Measurements from ENCODE around the gene HMOX2.

Gene HMOX2

DNA sequence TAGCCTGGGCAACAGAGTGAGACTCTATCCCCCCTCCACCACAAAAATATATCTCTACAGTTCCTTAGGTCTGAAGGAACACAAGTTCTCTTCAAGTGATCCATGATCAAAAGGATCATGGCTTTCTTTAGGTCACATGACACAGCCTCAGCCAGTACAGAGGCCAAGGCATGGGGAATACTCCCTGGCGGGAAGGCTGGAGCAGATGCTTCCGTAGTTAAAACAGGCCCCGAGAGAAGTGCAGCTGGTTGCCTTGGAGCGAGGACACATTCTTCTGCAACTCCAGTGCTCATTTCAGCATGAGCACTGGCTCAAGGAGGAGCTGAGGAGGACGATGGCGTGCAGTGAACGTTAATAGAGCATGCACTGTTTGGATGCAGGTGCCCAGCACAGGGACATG is 48.9 kb downstream of the HMOX2 start:
- DNase-seq (ENCODE audit: low spot score) = no peak

DNA sequence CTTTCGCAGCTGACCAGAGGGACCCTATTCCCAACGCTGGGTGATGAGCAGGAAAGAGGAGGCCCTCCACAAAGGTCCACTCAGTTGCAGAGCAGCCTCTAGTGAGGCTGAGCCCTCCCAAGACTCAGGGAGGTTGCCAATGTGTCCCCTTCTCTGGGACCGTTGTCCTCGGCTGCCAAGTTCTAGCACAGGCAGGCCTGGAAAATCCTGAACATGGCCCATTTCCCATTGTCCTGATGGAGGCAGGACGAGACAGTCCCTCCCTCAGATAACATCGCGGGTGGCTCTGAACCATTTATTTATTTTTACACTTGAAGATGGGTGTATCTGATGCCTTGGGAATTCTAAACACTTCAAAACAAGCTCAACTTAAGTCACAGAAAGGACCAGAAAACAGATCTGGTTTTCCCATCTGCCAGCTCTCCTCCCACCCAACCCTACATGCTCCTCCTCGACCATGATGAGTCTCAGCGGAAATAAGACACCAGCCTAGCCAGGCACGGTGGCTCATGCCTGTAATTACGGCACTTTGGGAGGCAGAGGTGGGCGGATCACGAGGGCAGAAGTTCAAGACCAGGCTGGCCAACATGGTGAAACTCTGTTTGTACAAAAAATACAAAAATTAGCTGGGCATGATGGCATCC is 49.6 kb downstream of the HMOX2 start:
- no peak for DNase-seq (ENCODE audit: low spot score)

DNA sequence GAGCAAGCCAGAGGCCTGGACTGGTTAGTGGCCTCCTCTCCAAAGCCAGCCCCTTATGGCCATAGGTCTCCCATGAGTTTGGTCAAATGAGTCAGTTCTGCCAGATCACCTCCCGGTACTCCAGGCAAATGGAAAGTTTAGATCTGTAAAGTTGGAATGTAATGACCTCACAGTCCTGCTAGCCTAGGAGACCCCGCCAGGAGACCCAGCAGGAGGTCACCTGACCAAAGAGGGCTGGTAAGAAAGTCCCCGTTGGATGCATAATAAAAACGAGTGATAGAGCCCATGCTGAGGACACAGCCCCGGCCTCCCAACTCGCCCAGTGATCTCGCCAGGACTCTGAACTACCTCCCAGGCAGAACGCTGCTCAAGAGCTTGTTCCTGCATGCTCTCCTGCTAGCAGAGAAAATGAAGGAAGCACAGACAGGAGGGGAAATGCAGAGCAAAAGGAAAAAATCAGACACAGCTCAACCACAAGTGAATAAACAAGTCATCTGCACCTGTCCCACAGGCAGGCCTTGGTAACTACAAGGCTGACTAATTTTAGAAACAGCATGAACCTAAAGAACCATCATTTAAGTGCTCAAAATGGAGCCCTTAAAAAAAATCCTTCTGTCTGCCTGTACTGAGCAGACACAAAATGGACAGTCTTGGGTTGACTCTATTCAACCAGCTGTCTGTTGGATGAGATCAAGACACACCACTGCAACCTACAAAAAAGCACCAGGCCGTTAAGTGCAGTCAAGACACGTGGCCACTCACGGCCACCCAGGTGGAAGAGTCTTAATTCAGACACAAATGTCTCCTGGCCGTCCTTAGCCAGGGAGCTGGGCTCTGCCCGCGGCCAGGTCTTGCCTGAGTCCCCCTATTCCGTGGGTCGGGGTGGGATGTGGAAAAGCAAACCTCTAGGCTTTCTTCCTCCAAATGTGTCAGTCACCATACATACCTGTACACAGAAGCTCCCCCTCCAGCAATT is 53.2 kb downstream of the HMOX2 start:
- DNase-seq (ENCODE audit: low spot score) = peak; percentile 18

DNA sequence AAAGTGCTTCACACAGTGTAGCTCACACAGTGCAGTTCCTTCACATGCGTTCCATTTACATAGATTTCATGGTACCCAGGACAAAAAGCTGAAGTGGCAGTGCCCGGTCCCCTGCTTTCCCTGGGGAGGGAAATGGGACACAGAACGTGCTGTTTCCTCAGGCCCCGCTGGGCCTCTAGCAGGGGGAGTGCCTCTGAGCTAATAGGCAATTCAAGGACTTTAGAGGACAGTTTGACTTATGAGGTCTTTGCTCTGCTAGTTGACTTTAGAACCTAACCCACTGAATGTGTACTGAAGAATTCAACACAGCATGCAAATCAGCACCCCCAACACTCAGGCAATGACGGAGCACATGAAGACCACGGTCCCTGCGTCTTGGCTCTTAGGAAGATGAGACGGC is 55.6 kb downstream of the HMOX2 start:
- DNase-seq (ENCODE audit: low spot score) = no peak

DNA sequence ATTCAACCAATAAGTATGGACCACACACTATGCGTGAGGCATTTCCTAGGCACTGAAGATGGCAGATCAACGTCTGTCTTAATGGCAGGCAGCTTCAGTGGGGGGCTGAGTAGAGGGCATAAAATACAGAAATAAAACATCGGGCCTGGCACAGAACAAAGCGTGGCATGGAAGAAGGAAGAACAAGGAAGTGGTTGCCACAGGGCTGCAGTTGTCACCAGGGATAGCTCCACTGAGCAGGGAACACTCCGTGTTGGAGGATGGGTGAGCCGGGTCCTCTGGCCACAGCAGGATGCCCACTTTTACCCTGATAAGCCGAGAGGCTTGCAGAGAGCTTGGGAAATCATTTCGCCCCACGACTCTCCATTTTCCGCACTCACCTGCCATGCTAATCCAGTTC is 56.0 kb downstream of the HMOX2 start:
- DNase-seq (ENCODE audit: low spot score) = no peak

DNA sequence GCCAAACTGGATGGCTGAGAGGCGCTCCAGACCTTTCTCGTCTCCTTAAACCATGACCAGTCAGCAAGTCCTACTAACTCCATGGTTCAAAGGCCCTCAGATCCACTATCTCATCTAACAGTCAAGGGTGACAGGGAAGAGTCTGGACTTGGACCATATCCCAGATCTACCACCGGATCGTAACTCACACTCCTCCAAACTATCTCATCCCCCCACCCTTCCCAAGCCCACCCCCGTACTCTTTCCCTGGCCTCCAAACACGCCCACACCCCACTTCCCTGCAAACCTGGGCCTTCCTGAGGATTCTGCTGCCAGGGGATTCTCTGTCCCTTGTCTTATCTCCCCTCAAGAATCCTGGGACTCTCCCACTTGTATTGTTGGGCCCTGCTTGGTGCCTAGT is 57.3 kb downstream of the HMOX2 start:
- no peak for DNase-seq (ENCODE audit: low spot score)

DNA sequence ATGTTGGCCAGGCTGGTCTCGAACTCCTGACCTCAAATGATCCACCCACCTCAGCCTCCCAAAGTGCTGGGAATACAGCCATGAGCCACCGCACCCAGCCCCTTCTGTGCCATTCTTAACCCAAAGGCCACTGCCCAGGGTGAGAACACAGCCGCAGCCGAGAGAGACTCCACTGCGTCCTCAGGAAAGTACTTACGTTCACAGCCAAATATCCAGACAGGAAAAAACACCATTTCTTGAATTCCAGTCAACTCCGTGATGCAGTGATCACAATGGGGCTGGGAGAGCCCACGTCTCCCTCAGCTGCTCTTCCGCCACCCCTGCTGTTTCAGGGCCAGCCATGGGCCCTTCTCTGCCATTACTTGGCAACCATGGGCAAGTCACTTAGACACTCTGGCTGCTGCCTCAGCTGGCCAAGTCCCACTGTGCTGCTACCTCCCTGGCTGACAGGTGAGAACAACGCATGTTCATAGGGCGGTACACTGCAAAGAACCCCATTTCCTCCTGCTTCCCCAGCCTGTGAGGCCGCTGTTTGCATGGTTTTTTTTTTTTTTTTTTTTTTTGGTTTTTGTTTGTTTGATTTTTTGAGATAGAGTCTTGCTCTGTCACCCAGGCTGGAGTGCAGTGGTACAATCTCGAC is 58.1 kb downstream of the HMOX2 start:
- DNase-seq (ENCODE audit: low spot score) = no peak

DNA sequence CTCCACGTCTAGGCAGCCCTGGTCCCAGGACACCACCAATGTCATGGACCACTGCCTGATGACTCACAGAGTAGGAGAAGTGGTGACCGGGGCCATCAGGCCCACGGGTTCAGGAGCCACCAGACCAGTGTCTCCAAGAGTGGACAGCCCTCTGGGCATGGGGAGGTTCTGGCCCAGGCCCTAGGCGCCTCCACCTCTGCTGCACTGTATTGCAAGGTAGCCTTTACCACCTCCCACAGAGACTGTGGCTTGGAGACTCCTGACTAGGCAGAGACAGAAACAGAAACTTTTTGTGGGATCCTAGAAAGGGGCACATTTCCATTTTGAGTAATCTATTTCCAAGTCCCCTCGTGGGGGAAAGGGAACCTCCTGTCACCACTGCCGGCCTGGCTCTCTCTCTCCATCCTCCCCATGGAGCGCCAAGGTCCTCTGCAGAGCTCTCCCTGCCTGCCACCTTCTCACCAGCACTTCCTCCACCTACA is 59.5 kb downstream of the HMOX2 start:
- no peak for DNase-seq (ENCODE audit: low spot score)

DNA sequence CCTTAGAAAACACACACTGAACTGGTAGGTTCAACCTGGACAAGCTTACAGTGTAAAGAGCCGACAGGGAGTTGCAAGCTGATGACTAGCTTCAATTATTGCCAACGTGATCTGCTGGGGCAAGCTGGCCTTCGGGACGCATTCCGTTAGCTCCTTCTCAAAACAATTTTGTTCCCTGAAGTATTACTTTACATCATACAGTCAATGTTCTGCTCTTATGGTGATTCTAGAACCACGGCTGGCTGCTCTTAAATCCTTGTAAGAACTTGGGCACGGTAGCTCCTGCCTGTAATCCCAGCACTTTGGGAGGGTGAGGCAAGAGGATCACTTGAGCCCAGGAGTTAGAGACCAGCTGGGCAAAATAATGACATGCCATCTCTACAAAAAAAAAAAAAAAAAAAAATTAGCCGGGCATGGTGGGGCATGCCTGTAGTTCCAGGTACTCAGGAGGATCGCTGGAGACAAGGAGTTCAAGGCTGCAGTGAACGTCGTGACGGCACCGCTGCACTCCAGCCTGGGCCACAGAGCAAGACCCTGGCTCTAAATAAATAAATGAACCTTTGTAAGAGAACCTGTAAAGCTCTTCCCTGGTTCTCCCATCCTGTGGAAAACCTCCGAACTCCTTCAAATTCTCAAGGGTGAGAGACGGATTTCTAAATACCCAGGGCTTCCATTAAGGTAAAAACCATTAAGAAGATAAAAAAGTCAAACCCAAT is 60.4 kb downstream of the HMOX2 start:
- no peak for DNase-seq (ENCODE audit: low spot score)

DNA sequence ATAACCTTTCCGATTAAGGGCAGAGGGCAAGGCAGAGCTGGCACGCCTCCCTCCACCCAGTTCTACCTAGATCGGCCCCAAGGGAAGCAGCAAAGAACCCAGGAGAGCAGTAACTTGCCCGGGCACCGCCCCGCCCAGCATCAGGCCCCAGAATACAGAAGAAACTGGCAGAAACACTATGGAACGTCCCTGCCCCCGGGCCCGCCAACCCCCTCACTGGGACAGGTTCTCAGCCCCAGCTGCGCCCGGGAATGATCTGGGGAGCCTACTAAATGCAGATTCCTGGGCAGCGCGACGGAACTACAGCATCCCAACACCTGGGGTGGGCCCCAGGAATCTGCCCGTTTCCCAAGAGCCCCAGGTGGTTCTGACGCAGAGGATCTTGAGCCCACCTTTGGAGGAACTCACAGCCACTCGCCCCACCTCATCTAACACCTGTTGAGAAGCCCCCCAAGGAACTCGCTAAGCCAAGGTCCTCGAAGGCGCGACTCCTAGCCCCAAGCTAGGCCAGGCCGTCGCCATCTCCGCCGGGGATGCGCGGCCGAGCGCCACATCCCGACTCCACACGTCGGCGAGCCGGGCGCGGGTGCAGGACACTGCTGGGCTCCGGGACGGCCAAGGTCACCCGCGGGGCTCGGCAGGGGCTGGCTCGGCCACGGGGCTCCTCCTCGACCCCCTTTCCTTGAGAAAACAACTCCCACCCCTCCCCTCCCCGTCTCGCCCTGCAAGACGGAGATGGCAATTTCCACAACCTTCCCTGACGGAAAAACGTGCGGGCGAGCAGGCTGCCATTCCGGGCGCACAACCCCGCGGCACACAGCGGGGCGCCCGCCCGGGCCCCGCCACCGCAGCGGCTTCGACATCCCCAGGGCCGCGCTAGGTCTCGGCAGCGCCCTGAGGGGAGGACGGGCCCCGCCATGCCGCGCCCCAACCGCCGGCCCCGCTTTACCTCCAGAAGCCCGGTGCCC is 61.5 kb downstream of the HMOX2 start:
- DNase-seq (ENCODE audit: low spot score) = no peak

DNA sequence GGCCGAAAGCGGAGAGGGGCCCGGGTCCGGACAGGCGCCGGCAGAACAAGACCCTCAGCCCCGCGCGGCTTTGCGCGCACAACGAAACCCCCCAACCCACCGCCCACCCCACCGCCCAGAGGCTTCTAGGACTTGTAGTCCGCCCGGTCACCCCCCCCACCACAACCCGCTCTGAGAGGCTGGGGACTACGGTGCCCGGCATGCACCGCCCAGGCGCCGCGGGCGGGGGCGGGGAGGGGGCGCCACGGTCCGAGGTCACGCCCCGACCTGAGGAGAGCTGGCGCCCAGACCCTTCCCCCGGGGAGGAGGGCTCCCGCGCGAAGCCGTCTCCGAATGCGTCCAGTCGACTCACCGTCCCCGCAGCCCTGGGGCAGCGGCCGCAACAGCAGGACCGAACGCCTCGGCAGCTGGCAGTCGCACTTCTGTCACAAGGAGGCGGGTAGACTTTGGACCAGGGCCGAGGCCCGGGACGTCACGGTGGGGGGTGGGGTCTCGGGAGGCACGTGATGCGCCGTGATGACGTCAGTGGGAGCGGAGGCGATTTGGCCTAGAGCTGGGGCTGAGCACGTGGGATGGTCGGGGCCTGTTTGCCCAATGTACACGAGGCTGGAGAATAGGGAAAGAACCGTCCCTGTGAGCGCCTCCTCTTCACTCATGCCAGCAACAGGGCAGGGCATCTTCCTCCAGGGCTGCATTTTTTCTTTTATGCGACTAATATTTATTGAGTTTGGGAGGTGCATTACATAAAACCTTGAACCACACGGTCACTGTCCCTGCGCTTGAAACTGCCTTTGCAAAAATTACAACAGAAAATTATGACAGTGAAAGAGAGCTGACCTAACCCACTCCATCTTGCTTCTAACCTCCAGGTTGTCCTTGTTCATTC is 62.4 kb downstream of the HMOX2 start, which contains the start of gene CDIP1:
Gene CDIP1 (minus strand): TSS at position 424 of the 886 bp plus-strand sequence. CDS start 24,643 bp downstream, outside the sequence.
- DNase-seq (ENCODE audit: low spot score) = peak; percentile 95

DNA sequence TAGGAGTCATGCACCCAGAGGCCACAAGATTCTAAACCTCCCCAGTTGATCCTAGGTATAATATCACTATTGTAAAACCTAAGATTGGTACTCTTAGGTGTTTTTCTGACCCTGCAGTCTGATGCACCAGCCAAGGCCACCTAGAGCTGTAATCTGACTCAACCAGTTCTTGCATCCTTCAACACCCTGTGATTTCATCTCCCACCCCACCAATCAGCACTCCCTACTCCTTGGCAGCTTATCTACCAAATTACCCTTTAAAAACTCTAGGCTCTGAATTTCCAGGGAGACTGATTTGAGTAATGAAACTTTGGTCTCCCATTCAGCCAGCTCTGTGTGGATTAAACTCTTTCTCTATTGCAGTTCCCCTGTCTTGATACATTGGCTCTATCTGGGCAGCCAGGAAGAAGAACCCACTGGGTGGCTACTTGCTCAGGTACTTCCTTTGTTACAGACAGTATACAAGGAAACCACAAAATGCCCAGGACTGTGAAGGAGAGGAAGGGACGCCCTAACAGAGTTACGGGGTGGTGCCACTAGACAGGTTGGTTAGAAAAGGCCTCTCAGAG is 63.6 kb downstream of the HMOX2 start:
- no peak for DNase-seq (ENCODE audit: low spot score)

DNA sequence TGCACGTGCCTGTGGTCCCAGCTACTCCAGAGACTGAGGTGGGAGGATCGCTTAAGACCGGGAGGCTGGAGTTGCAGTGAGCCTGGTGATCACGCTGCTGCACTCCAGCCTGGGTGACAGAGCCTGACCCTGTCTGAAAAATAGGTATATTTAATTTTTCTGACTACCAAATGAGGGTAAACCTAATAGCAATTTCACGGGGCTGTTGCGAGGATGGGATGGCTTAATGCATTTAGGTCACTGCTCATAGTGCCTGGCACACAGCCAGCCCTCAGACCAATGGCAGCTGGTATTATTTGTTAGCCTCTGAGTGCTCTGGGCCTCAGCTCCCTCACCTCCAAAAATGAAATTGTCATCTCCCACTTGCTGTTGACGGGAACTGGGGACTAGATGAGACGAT is 68.3 kb downstream of the HMOX2 start:
- DNase-seq (ENCODE audit: low spot score) = no peak

DNA sequence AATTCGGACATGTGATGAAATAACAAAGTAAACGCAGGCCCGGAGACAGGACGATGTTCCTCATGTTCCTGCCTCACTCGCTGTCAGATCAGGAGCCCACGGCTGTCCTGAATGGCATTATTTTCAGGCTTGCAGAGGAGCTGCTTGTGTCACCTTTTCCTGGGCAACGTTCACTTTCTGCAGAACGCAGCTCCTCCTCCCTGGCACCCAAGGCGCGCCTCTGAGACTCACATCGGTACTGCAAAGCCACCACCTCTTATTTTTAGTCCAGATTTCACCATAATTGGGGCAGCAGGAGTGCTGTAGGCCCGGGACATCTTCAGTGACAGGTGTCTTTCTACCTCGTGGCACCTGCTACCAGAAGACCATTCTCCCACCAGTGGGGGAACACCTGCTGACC is 71.9 kb downstream of the HMOX2 start:
- no peak for DNase-seq (ENCODE audit: low spot score)

DNA sequence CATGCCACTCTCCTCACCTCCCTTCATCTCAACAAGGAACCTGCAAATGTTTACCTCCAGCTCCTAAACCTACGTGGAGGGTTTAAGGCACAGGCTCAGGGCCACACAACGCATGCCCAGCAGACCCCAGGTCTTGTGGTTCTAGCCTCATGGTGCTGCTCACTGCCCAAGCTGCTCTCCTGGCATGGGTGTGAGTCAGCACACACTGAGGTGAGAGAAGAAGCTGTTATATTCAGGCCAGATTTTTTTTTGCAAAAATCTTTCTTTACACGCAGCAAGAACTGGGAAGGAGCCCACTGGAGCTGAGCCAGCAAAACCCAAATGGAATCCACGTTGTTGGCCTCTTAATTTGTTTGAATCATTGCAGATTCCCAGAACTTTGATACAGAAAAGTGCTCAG is 74.4 kb downstream of the HMOX2 start:
- DNase-seq (ENCODE audit: low spot score) = peak; percentile 34

DNA sequence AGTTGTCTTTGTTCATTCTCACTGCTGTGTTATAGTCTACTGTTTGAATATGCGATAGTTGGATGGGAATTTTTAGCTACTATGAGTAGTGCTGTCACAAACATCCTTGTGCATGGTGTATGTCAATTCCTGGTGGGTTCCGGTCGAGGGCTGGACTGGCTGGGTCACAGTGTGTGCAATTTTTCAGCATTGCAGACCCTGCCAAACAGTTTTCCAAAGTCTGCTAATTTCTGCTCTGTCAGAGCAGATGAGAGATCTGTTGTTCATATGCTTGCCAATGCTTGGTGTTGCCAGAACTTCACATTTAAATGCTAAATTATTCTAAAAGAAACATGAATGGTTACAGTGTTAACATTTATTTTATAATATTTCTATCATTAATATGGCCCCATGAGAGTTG is 76.3 kb downstream of the HMOX2 start:
- DNase-seq (ENCODE audit: low spot score) = no peak

DNA sequence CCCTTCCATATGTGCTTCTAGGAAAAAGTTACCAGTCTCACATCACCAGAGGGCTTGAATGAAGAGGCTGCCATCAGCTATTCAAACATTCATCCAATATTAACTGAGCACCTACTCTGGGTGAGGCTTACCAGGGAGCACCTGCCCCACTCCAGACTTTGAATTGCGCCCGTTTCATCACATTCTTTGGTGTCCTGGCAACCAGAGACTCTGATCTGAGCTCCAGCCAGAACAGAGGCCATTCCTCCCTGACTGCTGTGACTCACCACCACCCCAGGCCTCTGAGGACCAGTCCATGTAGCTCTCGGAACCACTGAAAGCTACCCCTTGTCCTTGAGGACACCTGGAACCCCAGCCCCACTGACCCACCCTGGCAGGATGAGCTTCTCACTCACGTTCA is 79.9 kb downstream of the HMOX2 start, which contains the start of gene C16orf96:
Gene C16orf96 (plus strand): TSS at position 229 of the 400 bp plus-strand sequence. CDS start 150 bp downstream, at position 379.
- peak; percentile 32 for DNase-seq (ENCODE audit: low spot score)

DNA sequence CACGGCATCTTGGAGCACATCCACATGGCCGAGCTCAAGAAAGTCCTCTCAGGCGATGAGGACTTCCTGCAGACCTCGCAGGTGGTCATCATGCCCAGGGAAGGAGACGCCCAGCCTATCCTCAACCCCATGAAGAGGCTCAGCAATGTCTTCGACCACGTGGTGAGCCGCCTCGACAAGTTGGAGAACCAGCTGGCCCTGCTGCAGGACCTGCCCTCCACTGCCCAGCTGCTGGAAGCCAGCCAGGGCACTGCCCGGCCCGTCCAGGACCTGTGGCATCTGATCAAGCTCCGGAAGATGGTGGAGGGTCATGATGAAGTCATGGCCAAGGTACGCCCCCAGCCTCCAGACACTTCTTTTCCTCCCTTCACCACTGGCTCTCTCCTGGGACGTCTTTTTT is 80.4 kb downstream of the HMOX2 start:
- DNase-seq (ENCODE audit: low spot score) = no peak

DNA sequence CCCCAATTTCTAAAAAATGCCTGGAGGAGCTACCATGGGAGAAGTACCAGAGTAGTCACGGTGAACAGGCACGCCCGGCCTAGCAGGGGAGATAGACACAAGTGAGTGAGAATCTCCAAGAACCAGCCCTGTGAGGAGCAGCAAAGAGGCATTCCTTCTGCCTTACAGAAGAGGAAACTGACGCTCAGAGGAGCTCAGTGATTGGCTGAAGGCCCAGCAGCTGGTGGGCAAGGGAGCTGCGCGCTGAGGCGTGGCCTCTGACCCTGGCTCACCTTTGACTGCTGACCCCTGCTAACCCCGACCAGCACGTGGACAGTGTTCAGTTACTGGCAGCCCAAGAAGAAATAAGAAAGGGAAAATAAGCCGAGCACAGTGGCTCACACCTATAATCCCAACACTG is 81.8 kb downstream of the HMOX2 start:
- DNase-seq (ENCODE audit: low spot score) = no peak

Data from AG08395 (cell line).